ENCODE data around the gene ATP10B. TPM values are rescaled to one million over a fixed set of nuclear protein-coding genes. Genes with fewer than 3 reads are reported as not detected.

Gene ATP10B
- total RNA-seq, 2 experiments from 2014 or later: not detected

- Histone ChIP-seq H3K9me2 (ENCODE audit: insufficient read depth, low read length) (no peaks in the 10 kb centered on the region), H3K36me3 (ENCODE audit: insufficient read depth, low read length) (no peaks in the 10 kb centered on the region), H3K4me3 (ENCODE audit: low read depth, low read length, poor library complexity, severe bottlenecking) (no peak overlapping the region), H2AFZ (ENCODE audit: low read length) (no peak overlapping the region), H4K20me1 (ENCODE audit: insufficient read depth, low read length) (no peaks in the 10 kb centered on the region), H3K79me2 (ENCODE audit: insufficient read depth, low read depth, low read length) (no peaks in the 10 kb centered on the region), H3K27ac (ENCODE audit: low read depth, low read length, poor library complexity, severe bottlenecking) (no peak overlapping the region), H3K9me3 (ENCODE audit: low read length) (no peaks in the 10 kb centered on the region), H3K4me2 (ENCODE audit: low read length) (no peak overlapping the region), H3K4me1 (ENCODE audit: insufficient read depth, low read length, poor library complexity, severe bottlenecking) (no peaks in the 10 kb centered on the region)
- POLR2A ChIA-PET: interaction anchor here (0.7 kb wide), 1 partner anchor 1177 kb away, joined by 3 read pairs; no protein-coding TSS in a partner anchor
- intact Hi-C loops (cut with micrococcal nuclease; ENCODE audit: unreplicated experiment): no loop called here
- no peak for DNase-seq (ENCODE audit: low spot score)
- CTCF ChIA-PET (ENCODE audit: unreplicated experiment): no interaction called here
- BruUV-seq (replicated peaks): no TSS peak
- TF ChIP-seq EZH2phosphoT487 (IDR thresholded peaks at IDR 0.05; ENCODE audit: borderline replicate concordance, low read depth, low read length) (no peak), CTCF (conservative IDR thresholded peaks at IDR 0.05; ENCODE audit: low read length) (no peak)
Observed at GRCh38 chr5:160694896-160695295, 157.1 kb downstream of the ATP10B start.

- TF ChIP-seq CTCF (conservative IDR thresholded peaks at IDR 0.05; ENCODE audit: low read length) (no peak), EZH2phosphoT487 (IDR thresholded peaks at IDR 0.05; ENCODE audit: borderline replicate concordance, low read depth, low read length) (no peak)
- intact Hi-C loops (cut with micrococcal nuclease; ENCODE audit: unreplicated experiment): no loop called here
- Histone ChIP-seq H2AFZ (ENCODE audit: low read length) (no peak overlapping the region), H3K9me2 (ENCODE audit: insufficient read depth, low read length) (no peaks in the 10 kb centered on the region), H3K79me2 (ENCODE audit: insufficient read depth, low read depth, low read length) (no peaks in the 10 kb centered on the region), H3K27ac (ENCODE audit: low read depth, low read length, poor library complexity, severe bottlenecking) (no peak overlapping the region), H3K9me3 (ENCODE audit: low read length) (no peaks in the 10 kb centered on the region), H3K4me1 (ENCODE audit: insufficient read depth, low read length, poor library complexity, severe bottlenecking) (no peaks in the 10 kb centered on the region), H3K36me3 (ENCODE audit: insufficient read depth, low read length) (no peaks in the 10 kb centered on the region), H4K20me1 (ENCODE audit: insufficient read depth, low read length) (no peaks in the 10 kb centered on the region), H3K4me2 (ENCODE audit: low read length) (no peak overlapping the region), H3K4me3 (ENCODE audit: low read depth, low read length, poor library complexity, severe bottlenecking) (no peak overlapping the region)
- no TSS peak for BruUV-seq (replicated peaks)
- DNase-seq (ENCODE audit: low spot score): no peak
- POLR2A ChIA-PET: interaction anchor here (0.6 kb wide), 2 partner anchors 10 to 204 kb away, joined by 3 to 8 read pairs; no protein-coding TSS in a partner anchor
- CTCF ChIA-PET (ENCODE audit: unreplicated experiment): no interaction called here
Observed at GRCh38 chr5:160693831-160694465, 158.1 kb downstream of the ATP10B start.

GRCh38 chr5:160692271-160692670, 159.7 kb downstream of the ATP10B start:
- TF ChIP-seq EZH2phosphoT487 (IDR thresholded peaks at IDR 0.05; ENCODE audit: borderline replicate concordance, low read depth, low read length): no peak
- TF ChIP-seq CTCF (conservative IDR thresholded peaks at IDR 0.05; ENCODE audit: low read length): no peak
- Histone ChIP-seq H3K4me1 (ENCODE audit: insufficient read depth, low read length, poor library complexity, severe bottlenecking) (no peaks in the 10 kb centered on the region), H3K79me2 (ENCODE audit: insufficient read depth, low read depth, low read length) (no peaks in the 10 kb centered on the region), H3K4me2 (ENCODE audit: low read length) (no peak overlapping the region), H3K36me3 (ENCODE audit: insufficient read depth, low read length) (no peaks in the 10 kb centered on the region), H4K20me1 (ENCODE audit: insufficient read depth, low read length) (no peaks in the 10 kb centered on the region), H3K4me3 (ENCODE audit: low read depth, low read length, poor library complexity, severe bottlenecking) (no peak overlapping the region), H3K27ac (ENCODE audit: low read depth, low read length, poor library complexity, severe bottlenecking) (no peak overlapping the region), H3K9me2 (ENCODE audit: insufficient read depth, low read length) (no peaks in the 10 kb centered on the region), H3K9me3 (ENCODE audit: low read length) (no peaks in the 10 kb centered on the region), H2AFZ (ENCODE audit: low read length) (no peak overlapping the region)
- intact Hi-C loops (cut with micrococcal nuclease; ENCODE audit: unreplicated experiment): no loop called here
- ChIA-PET POLR2A (interaction anchor here (1.0 kb wide), 1 partner anchor 11 kb away, joined by 4 read pairs; no protein-coding TSS in a partner anchor), CTCF (ENCODE audit: unreplicated experiment) (no interaction called here)
- no peak for DNase-seq (ENCODE audit: low spot score)
- BruUV-seq (replicated peaks): no TSS peak
